ENCODE results near the gene IL13RA1.

- no peak for TF ChIP-seq CTCF (IDR thresholded peaks at IDR 0.05 in 4 of 5, conservative IDR thresholded peaks at IDR 0.05 in 1 of 5)
- TF ChIP-seq POLR2A (IDR thresholded peaks at IDR 0.05) = no peak
These were observed 4.0 kb upstream of the IL13RA1 start for GRCh38 chrX:118723376-118723775.
